Amygdala (tissue), 56 donors: ENCODE measurements around the gene CPED1.
"Not testable (repeated sequence)": the region's sequence is repeated elsewhere in the genome, so short reads cannot be mapped to it uniquely, and the experiment has no call there.

Experiments
- DNase-seq, 56 donors: peaks; one replicate each; lab custom pipeline; 2025; lab: John Stamatoyannopoulos, UW

Gene CPED1

DNA sequence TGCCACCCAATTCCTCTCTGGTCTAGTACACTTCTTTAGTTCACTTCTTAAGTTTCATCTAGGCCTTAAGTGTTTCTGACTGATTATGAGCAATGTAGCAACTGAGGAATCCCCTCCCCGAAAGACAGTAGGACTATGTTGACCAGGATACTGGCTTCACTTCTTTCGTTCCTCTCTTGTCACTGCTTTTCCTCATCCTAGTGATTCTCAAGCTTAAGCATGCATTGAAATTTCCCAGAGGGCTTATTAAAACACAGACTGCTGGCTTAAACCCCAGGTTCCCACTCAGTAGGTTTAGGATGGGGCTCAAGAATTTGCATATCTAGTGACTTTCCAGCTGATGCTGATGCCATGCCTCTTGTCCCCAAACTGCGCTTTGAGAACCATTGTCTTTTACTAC, 175.7 kb downstream of the CPED1 start:
- no peak for DNase-seq

DNA sequence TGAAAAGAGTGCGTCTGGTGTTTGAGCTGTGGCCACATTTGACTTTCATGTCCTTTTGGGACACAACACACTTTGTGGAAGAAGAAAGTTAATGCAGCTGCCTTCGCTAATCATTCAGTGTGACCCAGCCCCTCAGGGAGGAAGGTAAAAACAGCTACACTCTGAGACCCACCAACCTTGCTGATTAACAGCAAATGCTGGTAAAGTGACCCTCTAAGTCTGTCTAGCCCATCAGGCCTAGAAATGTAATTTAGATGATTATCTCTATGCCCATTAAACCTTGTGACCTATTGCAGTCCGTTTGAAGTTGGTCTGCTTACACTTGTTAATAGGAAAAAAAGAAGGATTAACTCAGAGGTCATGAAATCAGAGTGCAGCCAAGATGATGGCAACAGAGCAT, 178.4 kb downstream of the CPED1 start:
- no peak for DNase-seq

DNA sequence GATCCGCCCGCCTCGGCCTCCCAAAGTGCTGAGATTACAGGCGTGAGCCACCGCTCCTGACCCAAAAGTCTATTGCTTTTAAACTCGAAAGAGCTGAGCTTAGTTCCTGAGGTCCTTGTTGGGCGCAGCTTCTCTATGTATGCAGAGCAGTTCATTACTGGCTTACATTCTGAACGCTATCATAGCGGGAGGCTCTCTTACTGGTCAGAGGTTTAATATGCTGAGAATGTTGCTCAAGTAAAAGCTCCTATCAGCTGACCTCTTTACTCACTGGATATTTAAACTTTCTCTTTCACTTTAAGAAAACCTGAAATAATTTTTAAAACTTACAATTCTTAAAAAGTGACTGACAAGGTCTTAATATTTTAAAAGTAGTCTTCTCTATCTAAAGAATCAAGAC, 179.5 kb downstream of the CPED1 start:
- no peak for DNase-seq

DNA sequence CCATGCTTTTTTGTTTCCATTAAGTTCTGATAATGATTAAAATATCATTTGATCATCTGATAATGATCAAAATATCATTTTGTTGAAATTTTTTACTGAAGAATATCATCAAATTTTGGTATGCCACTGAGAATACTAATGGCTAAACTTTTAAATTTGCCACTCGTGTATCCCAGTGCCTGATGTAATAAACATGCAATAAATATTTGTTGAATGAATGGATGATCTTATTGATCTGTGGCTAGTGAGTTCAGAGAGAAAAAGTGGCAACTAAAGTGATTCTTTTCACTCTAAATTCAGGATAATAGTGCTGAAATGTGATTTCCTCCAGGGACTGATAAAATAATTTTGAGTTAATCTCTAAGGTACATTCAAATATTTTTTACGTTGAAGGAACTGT, 181.0 kb downstream of the CPED1 start:
- no peak for DNase-seq

DNA sequence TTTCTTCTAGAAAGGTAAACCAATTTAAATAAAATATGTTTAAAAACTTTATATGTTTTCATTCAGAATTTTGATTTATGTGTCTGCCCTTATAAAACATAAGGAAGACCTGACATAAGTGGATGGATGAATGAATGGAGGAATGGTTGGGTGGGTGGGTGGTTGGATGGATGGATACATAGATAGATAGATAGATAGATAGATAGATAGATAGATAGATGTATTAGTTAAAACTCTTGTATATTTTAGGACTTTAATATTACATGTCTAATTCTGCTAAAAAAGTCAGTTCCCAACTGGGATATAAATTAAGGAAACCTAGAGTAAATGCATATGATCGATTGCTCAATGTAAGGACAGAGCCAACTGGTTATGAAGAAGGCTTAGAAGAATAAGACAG, 184.0 kb downstream of the CPED1 start:
- no peak for DNase-seq

DNA sequence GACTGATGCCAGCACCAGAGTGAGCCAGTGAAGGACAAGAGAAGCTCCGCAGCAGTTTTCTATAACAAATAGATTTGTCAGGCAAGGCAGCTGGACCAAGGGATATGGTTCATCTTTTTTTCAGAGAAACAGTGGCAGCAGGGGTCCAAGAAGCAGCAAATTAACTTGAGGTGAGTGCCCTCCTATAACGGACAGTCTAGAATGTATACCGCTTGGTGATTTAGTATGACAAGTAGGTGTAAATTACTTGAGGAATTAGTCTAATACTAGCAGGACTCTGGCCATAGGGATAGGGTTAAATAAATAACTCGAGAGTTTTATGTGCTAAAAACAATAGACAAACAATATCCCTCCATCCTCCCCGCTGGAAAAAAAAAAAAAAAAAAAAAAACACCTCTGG, 187.3 kb downstream of the CPED1 start:
- no peak for DNase-seq

- no peak for DNase-seq
These were observed 189.9 kb downstream of the CPED1 start for GRCh38 chr7:121178452-121178851.

GRCh38 chr7:121178869-121179497, 190.5 kb downstream of the CPED1 start:
- no peak for DNase-seq

GRCh38 chr7:121180436-121181063, 192.0 kb downstream of the CPED1 start:
- DNase-seq, result no peak

DNA sequence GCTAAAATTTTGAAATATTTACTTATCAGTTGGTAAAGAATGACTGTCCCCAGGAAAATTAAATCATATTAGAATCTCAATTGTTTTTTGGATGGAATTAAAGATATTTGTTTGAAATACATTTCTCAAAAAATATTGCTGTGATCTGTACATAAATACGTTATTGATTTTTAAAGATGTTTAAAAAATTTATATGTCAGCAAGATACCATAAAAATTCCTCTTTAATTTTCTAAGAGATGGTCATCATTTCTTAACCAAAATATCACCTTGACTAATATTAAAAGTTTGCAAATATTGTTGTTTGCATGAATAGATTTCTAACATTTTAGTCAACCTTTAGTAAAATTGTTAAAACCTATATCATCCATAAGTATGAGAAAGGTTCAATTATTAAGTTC, 192.8 kb downstream of the CPED1 start:
- no peak for DNase-seq

- DNase-seq, result no peak
These were observed 193.8 kb downstream of the CPED1 start for GRCh38 chr7:121182281-121182680.

DNA sequence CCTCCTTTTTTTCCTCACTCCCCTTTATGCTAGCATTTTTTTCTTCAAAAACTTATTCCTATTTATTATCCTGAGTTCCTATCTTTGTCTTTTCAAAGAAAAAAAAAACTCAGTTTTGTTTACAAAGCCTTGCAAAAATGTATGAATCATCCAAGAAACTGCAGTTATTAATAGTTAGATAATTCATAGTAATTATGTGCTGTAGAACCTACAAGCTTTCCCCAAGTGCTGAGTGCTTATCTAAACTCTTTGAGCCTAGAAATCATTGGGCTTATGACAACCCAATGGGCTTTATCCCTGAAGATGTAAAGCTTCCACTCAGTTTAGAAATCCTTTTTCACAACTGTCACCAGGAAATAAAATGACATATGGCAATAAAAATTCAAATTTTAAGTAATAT, 194.4 kb downstream of the CPED1 start:
- no peak for DNase-seq

GRCh38 chr7:121183883-121184282, 195.4 kb downstream of the CPED1 start:
- not testable (repeated sequence) for DNase-seq

DNA sequence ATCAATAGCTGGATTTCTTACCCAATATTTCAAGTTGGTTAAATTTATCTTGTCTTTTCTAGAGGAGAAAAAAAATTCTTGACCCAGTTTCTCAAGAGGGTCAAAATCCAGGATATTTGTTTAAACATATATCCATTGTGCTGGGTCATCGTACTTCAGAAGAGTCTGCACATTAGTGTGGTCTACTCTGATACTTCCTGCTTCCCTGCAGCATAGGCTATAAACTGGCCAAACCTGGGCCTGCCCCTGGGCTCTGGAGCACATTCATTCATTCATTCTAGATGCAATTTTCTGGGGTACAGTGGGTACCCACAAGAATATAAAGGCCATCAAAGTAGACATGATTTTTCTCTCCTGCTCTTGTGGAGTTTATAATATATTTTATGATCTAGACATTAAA, 198.2 kb downstream of the CPED1 start:
- DNase-seq, result no peak

DNA sequence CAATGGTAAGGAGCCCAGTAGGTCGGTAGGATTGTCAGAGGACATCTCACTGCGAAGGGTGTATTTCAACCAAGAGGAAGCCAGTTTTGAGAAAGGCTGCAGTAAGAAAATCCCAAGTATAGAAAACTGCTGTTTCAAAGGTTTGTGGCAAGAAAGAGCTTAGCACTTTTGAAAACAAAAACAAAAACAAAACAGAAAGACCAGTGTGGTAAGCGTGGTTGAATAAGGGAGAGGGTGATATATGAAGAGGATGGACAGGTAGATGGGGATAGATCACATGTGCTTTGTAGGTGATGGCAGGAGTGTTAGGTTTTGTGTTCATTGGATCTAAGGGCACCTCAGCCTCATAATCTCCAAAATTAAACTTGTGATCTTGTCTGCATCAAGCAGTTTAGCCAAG, 198.7 kb downstream of the CPED1 start:
- no peak for DNase-seq

- no peak for DNase-seq
These were observed 199.2 kb downstream of the CPED1 start for GRCh38 chr7:121187676-121188075.

DNA sequence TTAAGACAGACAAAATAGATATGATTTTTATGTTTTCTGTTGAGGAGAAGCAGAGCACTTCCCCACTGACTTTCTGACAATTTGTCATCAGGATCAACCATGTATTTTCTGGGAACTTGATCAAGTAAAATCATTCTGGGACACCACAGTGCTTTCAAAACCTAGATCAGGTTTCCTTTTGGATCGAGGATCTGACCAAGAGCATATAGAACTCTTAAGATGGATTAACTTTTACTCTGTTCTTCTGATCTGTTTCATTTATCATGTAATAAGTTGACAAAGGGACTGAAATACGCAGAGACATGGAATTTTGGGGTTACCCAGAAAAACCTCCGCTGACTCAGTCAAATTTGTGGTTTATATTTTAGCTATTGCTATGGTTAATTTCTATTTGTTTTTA, 204.3 kb downstream of the CPED1 start:
- no peak for DNase-seq

DNA sequence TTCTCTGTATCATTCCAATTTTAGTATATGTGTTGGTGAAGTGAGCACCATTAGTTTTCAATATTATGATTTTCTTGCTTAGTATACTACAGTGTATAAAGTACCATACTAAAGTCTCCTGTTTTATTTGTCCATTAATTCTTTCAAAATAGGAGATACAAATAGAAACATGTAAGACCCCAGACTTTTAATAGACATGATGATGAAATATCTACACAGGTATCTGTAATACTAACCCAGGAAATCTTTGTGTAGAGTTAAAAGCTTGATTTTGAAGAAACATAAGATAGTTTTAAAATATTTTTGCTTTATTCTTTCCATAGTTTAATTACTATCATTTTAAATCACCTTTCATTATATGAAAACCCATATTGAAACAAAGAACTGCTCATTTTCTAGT, 206.5 kb downstream of the CPED1 start:
- DNase-seq, result no peak

- DNase-seq, result no peak
These were observed 207.4 kb downstream of the CPED1 start for GRCh38 chr7:121195874-121196273.

DNA sequence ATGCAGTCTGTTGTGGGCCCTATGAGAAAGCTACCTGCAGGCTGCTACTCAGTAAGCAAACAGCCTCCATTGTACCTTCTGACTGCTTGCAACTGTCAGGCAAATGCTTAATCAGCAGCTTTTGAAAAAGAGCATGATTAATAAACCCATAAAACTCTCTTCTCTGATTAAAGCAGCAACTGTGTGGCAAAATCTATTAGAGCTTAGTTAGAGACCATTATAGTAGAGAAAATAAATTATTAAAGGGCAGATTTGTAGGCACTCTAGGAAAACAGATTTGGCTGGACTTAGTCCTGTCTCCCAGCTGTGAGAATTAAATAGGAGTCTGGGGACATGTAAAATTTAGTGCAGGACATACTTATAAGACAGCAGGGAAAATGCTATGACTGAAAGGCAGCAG, 207.8 kb downstream of the CPED1 start:
- DNase-seq, result no peak

GRCh38 chr7:121197455-121197854, 208.9 kb downstream of the CPED1 start:
- no peak for DNase-seq

DNA sequence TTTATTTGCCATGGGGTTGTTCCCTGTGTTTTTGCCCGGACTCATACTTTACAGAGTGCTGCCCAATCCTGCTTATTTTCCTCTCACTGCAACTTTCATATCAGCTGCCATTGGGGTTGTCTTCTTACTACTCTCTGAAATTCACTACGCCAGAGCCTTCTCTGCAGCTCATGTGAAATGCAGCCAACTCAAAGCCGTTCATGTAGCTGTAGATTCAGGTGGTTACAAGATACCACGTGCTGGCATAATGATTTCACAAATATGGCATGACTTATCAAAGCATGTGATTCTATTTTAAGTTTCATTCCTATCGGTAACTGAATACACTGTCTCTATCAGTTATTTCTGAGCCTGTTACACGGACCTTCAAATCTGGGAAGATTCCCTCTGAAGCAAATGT, 210.0 kb downstream of the CPED1 start:
- no peak for DNase-seq

GRCh38 chr7:121202125-121202524, 213.6 kb downstream of the CPED1 start:
- DNase-seq, result no peak
